ENCODE measurements around the gene EFS. TPM values are rescaled to one million over a fixed set of nuclear protein-coding genes. Genes with fewer than 3 reads are reported as not detected.

The EFS gene
- total RNA-seq, 4 donors from 2014 or later = 0.60 to 10.5 (median 3.3) TPM

- Histone ChIP-seq H3K36me3 (no peaks in the 10 kb centered on the region), H3K4me1 (peaks cover 0 to 4% (median 0%) of the 10 kb centered on the region in 4 donors), H3K9me3 (no peaks in the 10 kb centered on the region), H3K27me3 (no peaks in the 10 kb centered on the region), H3K27ac (no peak overlapping the region), H3K4me3 (no peak overlapping the region)
- intact Hi-C loops (cut with DNase I; ENCODE audit: low total_unique reads) (no loop called here), in situ Hi-C loops (cut with MboI; ENCODE audit: low pct_ligation_motif_present in 1 of 4, low pct_unique_long_range_greater_than_20kb in 1 of 4, low sequenced_read_pairs in 3 of 4) (loop anchor here in 1 of 4 donors (25.0 kb wide), 1 partner anchor 123 kb away; no protein-coding TSS in a partner anchor)
- 67 to 84% methylated on average over 2 of the region's 2 CpGs for WGBS, 2 donors (ENCODE audit: low coverage in 1 of 2)
- DNase-seq = no peak
- no peak for TF ChIP-seq POLR2A (IDR thresholded peaks at IDR 0.05)
- TF ChIP-seq POLR2AphosphoS5 (IDR thresholded peaks at IDR 0.05) = no peak
- TF ChIP-seq EP300 (IDR thresholded peaks at IDR 0.05; ENCODE audit: low read depth) = no peak
- no peak for TF ChIP-seq CTCF (IDR thresholded peaks at IDR 0.05)
These were observed 20.3 kb upstream of the EFS start for GRCh38 chr14:23385244-23385641.

- H3K27me3 ChIP-seq = no peaks in the 10 kb centered on the region
- H3K4me3 ChIP-seq = no peak overlapping the region
- no peaks in the 10 kb centered on the region for H3K9me3 ChIP-seq
- WGBS, 2 donors (ENCODE audit: low coverage in 1 of 2) = 86 to 88% methylated on average over 16 to 28 of the region's 29 CpGs
- TF ChIP-seq EP300 (IDR thresholded peaks at IDR 0.05; ENCODE audit: low read depth) (no peak), POLR2A (IDR thresholded peaks at IDR 0.05) (no peak), CTCF (IDR thresholded peaks at IDR 0.05) (no peak), POLR2AphosphoS5 (IDR thresholded peaks at IDR 0.05) (no peak)
- DNase-seq = no peak
- H3K36me3 ChIP-seq = no peaks in the 10 kb centered on the region
- intact Hi-C loops (cut with DNase I; ENCODE audit: low total_unique reads) = no loop called here
- in situ Hi-C loops (cut with MboI; ENCODE audit: low pct_ligation_motif_present in 1 of 4, low pct_unique_long_range_greater_than_20kb in 1 of 4, low sequenced_read_pairs in 3 of 4) = loop anchor here in 1 of 4 donors (25.0 kb wide), 1 partner anchor 122 kb away; no protein-coding TSS in a partner anchor
- no peak overlapping the region for H3K27ac ChIP-seq
- H3K4me1 ChIP-seq = peaks cover 0 to 6% (median 0%) of the 10 kb centered on the region in 4 donors
These were observed 19.6 kb upstream of the EFS start for GRCh38 chr14:23384364-23385080.

- H3K36me3 ChIP-seq = no peaks in the 10 kb centered on the region
- H3K27ac ChIP-seq = no peak overlapping the region
- peaks cover 0 to 6% (median 0%) of the 10 kb centered on the region in 4 donors for H3K4me1 ChIP-seq
- DNase-seq = no peak
- intact Hi-C loops (cut with DNase I; ENCODE audit: low total_unique reads) (no loop called here), in situ Hi-C loops (cut with MboI; ENCODE audit: low pct_ligation_motif_present in 1 of 4, low pct_unique_long_range_greater_than_20kb in 1 of 4, low sequenced_read_pairs in 3 of 4) (loop anchor here in 1 of 4 donors (25.0 kb wide), 1 partner anchor 121 kb away; no protein-coding TSS in a partner anchor)
- WGBS, 2 donors (ENCODE audit: low coverage in 1 of 2) = 54 to 78% methylated on average over 4 to 10 of the region's 10 CpGs
- no peak overlapping the region for H3K4me3 ChIP-seq
- no peaks in the 10 kb centered on the region for H3K9me3 ChIP-seq
- no peaks in the 10 kb centered on the region for H3K27me3 ChIP-seq
- no peak for TF ChIP-seq CTCF (IDR thresholded peaks at IDR 0.05)
- no peak for TF ChIP-seq POLR2AphosphoS5 (IDR thresholded peaks at IDR 0.05)
- no peak for TF ChIP-seq POLR2A (IDR thresholded peaks at IDR 0.05)
- TF ChIP-seq EP300 (IDR thresholded peaks at IDR 0.05; ENCODE audit: low read depth) = no peak
These were observed 17.9 kb upstream of the EFS start for GRCh38 chr14:23382731-23383440.

GRCh38 chr14:23382276-23382675 lies 17.3 kb upstream of the EFS start:
- TF ChIP-seq POLR2AphosphoS5 (IDR thresholded peaks at IDR 0.05) (no peak), POLR2A (IDR thresholded peaks at IDR 0.05) (no peak), CTCF (IDR thresholded peaks at IDR 0.05) (no peak), EP300 (IDR thresholded peaks at IDR 0.05; ENCODE audit: low read depth) (no peak)
- in situ Hi-C loops (cut with MboI; ENCODE audit: low pct_ligation_motif_present in 1 of 4, low pct_unique_long_range_greater_than_20kb in 1 of 4, low sequenced_read_pairs in 3 of 4) (loop anchor here in 1 of 4 donors (25.0 kb wide), 1 partner anchor 120 kb away; no protein-coding TSS in a partner anchor), intact Hi-C loops (cut with DNase I; ENCODE audit: low total_unique reads) (no loop called here)
- peaks cover 0 to 6% (median 0%) of the 10 kb centered on the region in 4 donors for H3K4me1 ChIP-seq
- no peak overlapping the region for H3K4me3 ChIP-seq
- no peaks in the 10 kb centered on the region for H3K27me3 ChIP-seq
- H3K27ac ChIP-seq = no peak overlapping the region
- no peak for DNase-seq
- no peaks in the 10 kb centered on the region for H3K9me3 ChIP-seq
- no peaks in the 10 kb centered on the region for H3K36me3 ChIP-seq
- 88% methylated on average over 6 of the region's 6 CpGs; no CpG with 5 or more reads in 1 of the 2 donors for WGBS, 2 donors (ENCODE audit: low coverage in 1 of 2)

Measured in transverse colon (tissue), 4 donors.